Liver (tissue), 9 donors: Measurements from ENCODE around the gene LARP7. TPM values are rescaled to one million over a fixed set of nuclear protein-coding genes. Genes with fewer than 3 reads are reported as not detected.

Experiments used
- DNase-seq: peaks from one replicate; pipeline ENCODE4 v3.0.0-alpha.2; 2017; ENCODE audit warnings: low spot score
- H3K27ac ChIP-seq, 2 donors: one replicate each; pipeline ENCODE4 v1.7.0; 2013; ENCODE audit warnings: inconsistent platforms in 2 of 2, low read length in 2 of 2, control low read depth in 1 of 2, low read depth in 1 of 2, mild to moderate bottlenecking in 1 of 2
- H3K27me3 ChIP-seq, 4 donors: one replicate each; pipeline versions ENCODE4 v1.6.1 to v1.7.0; 2013; ENCODE audit warnings: low read length in 3 of 4, inconsistent platforms in 1 of 4, mild to moderate bottlenecking in 1 of 4, moderate library complexity in 1 of 4; ENCODE audit not compliant: control insufficient read depth in 4 of 4, insufficient read depth in 4 of 4
- H3K36me3 ChIP-seq, 4 donors: one replicate each; pipeline versions ENCODE4 v1.6.1 to v1.7.0; 2013; ENCODE audit warnings: low read length in 3 of 4, mild to moderate bottlenecking in 3 of 4, low read depth in 1 of 4, moderate library complexity in 1 of 4; ENCODE audit not compliant: control insufficient read depth in 4 of 4, insufficient read depth in 3 of 4
- H3K4me1 ChIP-seq, 4 donors: one replicate each; pipeline versions ENCODE4 v1.6.1 to v1.7.0; 2013; ENCODE audit warnings: low read length in 3 of 4, mild to moderate bottlenecking in 3 of 4, moderate library complexity in 1 of 4; ENCODE audit not compliant: control insufficient read depth in 4 of 4, insufficient read depth in 4 of 4
- H3K4me3 ChIP-seq, 3 donors: one replicate each; pipeline versions ENCODE4 v1.6.1 to v1.7.0; 2013; ENCODE audit warnings: low read length in 3 of 3, control low read depth in 1 of 3, low read depth in 1 of 3, mild to moderate bottlenecking in 1 of 3
- H3K9ac ChIP-seq, 2 donors: one replicate each; pipeline ENCODE4 v1.7.0; 2013; ENCODE audit warnings: low read length in 2 of 2, mild to moderate bottlenecking in 2 of 2, moderate library complexity in 2 of 2, control low read depth in 1 of 2, low read depth in 1 of 2
- H3K9me3 ChIP-seq, 4 donors: one replicate each; pipeline versions ENCODE4 v1.6.1 to v1.7.0; 2013; ENCODE audit warnings: low read length in 3 of 4; ENCODE audit not compliant: control insufficient read depth in 4 of 4
- ATF3 ChIP-seq: IDR thresholded peaks from 2 replicates; pipeline ENCODE4 v1.6.1; 2016; ENCODE audit warnings: antibody characterized with exemption
- CTCF ChIP-seq: fragments of 150-350 bp; IDR thresholded peaks from 2 replicates; pipeline ENCODE4 v1.5.1; 2017; ENCODE audit warnings: improper control_type of control experiment, low read depth, low read length; ENCODE audit not compliant: missing input control
- FOXA1 ChIP-seq: IDR thresholded peaks from 2 replicates; pipeline ENCODE4 v1.6.1; 2016; ENCODE audit warnings: antibody characterized with exemption
- FOXA2 ChIP-seq: IDR thresholded peaks from 2 replicates; pipeline ENCODE4 v1.6.1; 2016; ENCODE audit warnings: antibody characterized with exemption
- GABPA ChIP-seq, 2 donors: IDR thresholded peaks in 1 of 2; conservative IDR thresholded peaks in 1 of 2; 2 replicates each; pipeline ENCODE4 v1.6.1; 2016; ENCODE audit warnings: antibody characterized with exemption in 2 of 2, mild to moderate bottlenecking in 1 of 2, moderate library complexity in 1 of 2
- HNF4A ChIP-seq, 2 donors: conservative IDR thresholded peaks; 2 replicates each; pipeline ENCODE4 v1.6.1; 2016; ENCODE audit warnings: antibody characterized with exemption in 2 of 2, mild to moderate bottlenecking in 2 of 2
- HNF4G ChIP-seq: IDR thresholded peaks from 2 replicates; pipeline ENCODE4 v1.6.1; 2016; ENCODE audit warnings: antibody characterized with exemption
- JUND ChIP-seq, 2 donors: IDR thresholded peaks; 2 replicates each; pipeline ENCODE4 v1.6.1; 2016; ENCODE audit warnings: antibody characterized with exemption in 2 of 2
- NR2F2 ChIP-seq: IDR thresholded peaks from 2 replicates; pipeline ENCODE4 v1.6.1; 2016; ENCODE audit warnings: antibody characterized with exemption
- RAD21 ChIP-seq, 2 donors: IDR thresholded peaks; 2 replicates each; pipeline ENCODE4 v1.6.1; 2016; ENCODE audit warnings: antibody characterized with exemption in 2 of 2, mild to moderate bottlenecking in 2 of 2
- REST ChIP-seq: IDR thresholded peaks from 2 replicates; pipeline ENCODE4 v1.6.1; 2016; ENCODE audit warnings: antibody characterized with exemption, mild to moderate bottlenecking
- RXRA ChIP-seq, 2 donors: IDR thresholded peaks; 2 replicates each; pipeline ENCODE4 v1.6.1; 2017 to 2018; ENCODE audit warnings: antibody characterized with exemption in 2 of 2, mild to moderate bottlenecking in 1 of 2
- SP1 ChIP-seq: IDR thresholded peaks from 2 replicates; pipeline ENCODE4 v1.6.1; 2018; ENCODE audit warnings: antibody characterized with exemption, mild to moderate bottlenecking
- TAF1 ChIP-seq: conservative IDR thresholded peaks from 2 replicates; pipeline ENCODE4 v1.6.1; 2016; ENCODE audit warnings: antibody characterized with exemption, mild to moderate bottlenecking
- YY1 ChIP-seq: IDR thresholded peaks from 2 replicates; pipeline ENCODE4 v1.6.1; 2016; ENCODE audit warnings: antibody characterized with exemption, mild to moderate bottlenecking
- WGBS: extraction: QIAGEN DNeasy Blood & Tissue Kit; methylation state at CpG from one replicate; pipeline ENCODE4 v1.1.7; 2013; 5-methylcytosine and 5-hydroxymethylcytosine counted together
- polyA plus RNA-seq, 2 donors: library from polyadenylated mRNA; stranded (reverse) in 1 of 2; unstranded in 1 of 2; fragments of 200-250 nt in 1 of 2; fragments of >200 nt in 1 of 2; fragmentation: Nextera tagmentation in 1 of 2; extraction: Ambion mirVana in 1 of 2; gene quantifications; one replicate each; pipeline versions ENCODE4 v1.2.1 to v1.2.3, GENCODE V29; 2013 to 2015
- total RNA-seq, 2 donors: library from RNA; depleted of rRNA; stranded (reverse); fragments of >200 nt; gene quantifications; one replicate each; pipeline ENCODE4 v1.2.3, GENCODE V29; 2014
- TF ChIP-seq, protein P1 (sequence below): IDR thresholded peaks from 2 replicates; pipeline ENCODE4 v1.6.1; 2016; ENCODE audit warnings: antibody characterized with exemption
- TF ChIP-seq, protein P2 (sequence below): IDR thresholded peaks from 2 replicates; pipeline ENCODE4 v1.6.1; 2016; ENCODE audit warnings: antibody characterized with exemption
- donor health status: healthy.
- donor health status: healthy.
- donor health status: healthy.
- donor health status: healthy.
- donor health status: healthy.

The LARP7 gene
- total and polyA plus RNA-seq, 4 donors, result 12.2 to 43.2 (median 18.3) TPM

DNA sequence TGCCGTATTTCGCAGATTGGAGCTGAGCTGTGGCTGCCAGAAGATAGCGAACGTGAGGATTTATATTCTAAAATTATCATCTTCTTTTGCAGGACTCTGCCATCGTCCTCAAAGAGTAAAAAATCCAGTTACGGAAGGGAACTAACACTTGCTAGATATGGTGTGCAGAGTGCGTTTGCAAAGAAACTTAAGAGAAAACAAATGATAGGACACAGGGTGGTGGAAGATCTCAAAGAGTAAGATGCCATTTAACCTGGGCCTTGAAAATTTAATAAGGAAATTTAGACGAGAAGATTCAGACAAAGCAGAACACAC, 566 bp downstream of the LARP7 start:
- no peak for DNase-seq
- H3K4me1 ChIP-seq, result peaks cover 2 to 22% (median 20%) of the 10 kb centered on the region in 4 donors
- peak overlapping the region; percentile 94 to 97 for H3K27ac ChIP-seq
- H3K27me3 ChIP-seq, result no peaks in the 10 kb centered on the region
- no peak for TF ChIP-seq SP1
- no peak for TF ChIP-seq FOXA1
- no peak for TF ChIP-seq FOXA2
- no peak for TF ChIP-seq TAF1
- no peak for TF ChIP-seq HNF4G
- no peak for TF ChIP-seq CTCF
- TF ChIP-seq REST, result no peak
- TF ChIP-seq ATF3, result no peak
- TF ChIP-seq YY1, result no peak
- no peak for TF ChIP-seq RAD21 (IDR thresholded peaks at IDR 0.05)
- TF ChIP-seq, protein P1, sequence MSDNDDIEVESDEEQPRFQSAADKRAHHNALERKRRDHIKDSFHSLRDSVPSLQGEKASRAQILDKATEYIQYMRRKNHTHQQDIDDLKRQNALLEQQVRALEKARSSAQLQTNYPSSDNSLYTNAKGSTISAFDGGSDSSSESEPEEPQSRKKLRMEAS, result no peak
- TF ChIP-seq, protein P2, sequence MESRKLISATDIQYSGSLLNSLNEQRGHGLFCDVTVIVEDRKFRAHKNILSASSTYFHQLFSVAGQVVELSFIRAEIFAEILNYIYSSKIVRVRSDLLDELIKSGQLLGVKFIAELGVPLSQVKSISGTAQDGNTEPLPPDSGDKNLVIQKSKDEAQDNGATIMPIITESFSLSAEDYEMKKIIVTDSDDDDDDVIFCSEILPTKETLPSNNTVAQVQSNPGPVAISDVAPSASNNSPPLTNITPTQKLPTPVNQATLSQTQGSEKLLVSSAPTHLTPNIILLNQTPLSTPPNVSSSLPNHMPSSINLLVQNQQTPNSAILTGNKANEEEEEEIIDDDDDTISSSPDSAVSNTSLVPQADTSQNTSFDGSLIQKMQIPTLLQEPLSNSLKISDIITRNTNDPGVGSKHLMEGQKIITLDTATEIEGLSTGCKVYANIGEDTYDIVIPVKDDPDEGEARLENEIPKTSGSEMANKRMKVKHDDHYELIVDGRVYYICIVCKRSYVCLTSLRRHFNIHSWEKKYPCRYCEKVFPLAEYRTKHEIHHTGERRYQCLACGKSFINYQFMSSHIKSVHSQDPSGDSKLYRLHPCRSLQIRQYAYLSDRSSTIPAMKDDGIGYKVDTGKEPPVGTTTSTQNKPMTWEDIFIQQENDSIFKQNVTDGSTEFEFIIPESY, result no peak
- no peak for TF ChIP-seq HNF4A (conservative IDR thresholded peaks at IDR 0.05)
- no peak for TF ChIP-seq NR2F2
- no peak for TF ChIP-seq GABPA (IDR thresholded peaks at IDR 0.05 in 1 of 2, conservative IDR thresholded peaks at IDR 0.05 in 1 of 2)
- no peak for TF ChIP-seq JUND (IDR thresholded peaks at IDR 0.05)
- no peak for TF ChIP-seq RXRA (IDR thresholded peaks at IDR 0.05)
- WGBS, result under 1% methylated on average over 8 of the region's 8 CpGs
- peak overlapping the region; percentile 69 to 89 (median 86) for H3K4me3 ChIP-seq
- no peaks in the 10 kb centered on the region for H3K36me3 ChIP-seq
- no peaks in the 10 kb centered on the region for H3K9me3 ChIP-seq
- peak overlapping the region; percentile 15 to 95 for H3K9ac ChIP-seq

GRCh38 chr4:112642526-112642925, 5.6 kb downstream of the LARP7 start:
- WGBS, result 90% methylated on average over 2 of the region's 2 CpGs
- Histone ChIP-seq H3K4me1 (peaks cover 2 to 14% (median 11%) of the 10 kb centered on the region in 4 donors), H3K36me3 (peaks cover 3 to 25% (median 17%) of the 10 kb centered on the region in 4 donors), H3K27ac (no peak overlapping the region), H3K9ac (no peak overlapping the region), H3K4me3 (no peak overlapping the region), H3K9me3 (no peaks in the 10 kb centered on the region), H3K27me3 (no peaks in the 10 kb centered on the region)
- DNase-seq, result no peak
- TF ChIP-seq FOXA1, result no peak
- TF ChIP-seq ATF3, result no peak
- TF ChIP-seq GABPA (IDR thresholded peaks at IDR 0.05 in 1 of 2, conservative IDR thresholded peaks at IDR 0.05 in 1 of 2), result no peak
- TF ChIP-seq TAF1, result no peak
- no peak for TF ChIP-seq REST
- no peak for TF ChIP-seq SP1
